Measurements from ENCODE around the gene ACP5.

GRCh38 chr19:11594084-11594483 lies 16.6 kb upstream of the ACP5 start:
- no peak for TF ChIP-seq CTCF (IDR thresholded peaks at IDR 0.05; ENCODE audit: poor library complexity, severe bottlenecking)
- TF ChIP-seq SMC3 (conservative IDR thresholded peaks at IDR 0.05; ENCODE audit: poor library complexity): no peak
- no peak for TF ChIP-seq EP300 (conservative IDR thresholded peaks at IDR 0.05; ENCODE audit: poor library complexity, severe bottlenecking)
- no peak for TF ChIP-seq POLR2AphosphoS5 (IDR thresholded peaks at IDR 0.05)
- TF ChIP-seq EZH2 (IDR thresholded peaks at IDR 0.05; ENCODE audit: borderline replicate concordance, insufficient read depth, low read length, poor library complexity, severe bottlenecking): no peak
- TF ChIP-seq MXI1 (conservative IDR thresholded peaks at IDR 0.05; ENCODE audit: poor library complexity, severe bottlenecking): no peak
- no peak for TF ChIP-seq TAF1 (IDR thresholded peaks at IDR 0.05; ENCODE audit: low read depth)
- no peak for TF ChIP-seq REST (IDR thresholded peaks at IDR 0.05; ENCODE audit: borderline replicate concordance)
- no peak for TF ChIP-seq RAD21 (conservative IDR thresholded peaks at IDR 0.05)
